Coronary artery (tissue), 2 donors: ENCODE data around the gene UBE4B.

Experiments
- DNase-seq: peaks from one replicate; pipeline ENCODE4 v3.0.0-alpha.2; 2017; ENCODE audit warnings: low spot score
- H3K27ac ChIP-seq, 2 donors: fragments of 200-600 bp; sonication (generic); one replicate each; pipeline ENCODE4 v1.5.1; 2016 to 2019
- H3K4me3 ChIP-seq: fragments of 200-600 bp; sonication (generic); 2 replicates; pipeline ENCODE4 v1.5.1; 2016; ENCODE audit warnings: mild to moderate bottlenecking, moderate library complexity
- TF ChIP-seq, protein P1 (sequence below): fragments of 200-600 bp; sonication (generic); IDR thresholded peaks from one replicate; pipeline ENCODE4 v1.5.1; 2019; ENCODE audit warnings: antibody characterized with exemption

UBE4B gene

DNA sequence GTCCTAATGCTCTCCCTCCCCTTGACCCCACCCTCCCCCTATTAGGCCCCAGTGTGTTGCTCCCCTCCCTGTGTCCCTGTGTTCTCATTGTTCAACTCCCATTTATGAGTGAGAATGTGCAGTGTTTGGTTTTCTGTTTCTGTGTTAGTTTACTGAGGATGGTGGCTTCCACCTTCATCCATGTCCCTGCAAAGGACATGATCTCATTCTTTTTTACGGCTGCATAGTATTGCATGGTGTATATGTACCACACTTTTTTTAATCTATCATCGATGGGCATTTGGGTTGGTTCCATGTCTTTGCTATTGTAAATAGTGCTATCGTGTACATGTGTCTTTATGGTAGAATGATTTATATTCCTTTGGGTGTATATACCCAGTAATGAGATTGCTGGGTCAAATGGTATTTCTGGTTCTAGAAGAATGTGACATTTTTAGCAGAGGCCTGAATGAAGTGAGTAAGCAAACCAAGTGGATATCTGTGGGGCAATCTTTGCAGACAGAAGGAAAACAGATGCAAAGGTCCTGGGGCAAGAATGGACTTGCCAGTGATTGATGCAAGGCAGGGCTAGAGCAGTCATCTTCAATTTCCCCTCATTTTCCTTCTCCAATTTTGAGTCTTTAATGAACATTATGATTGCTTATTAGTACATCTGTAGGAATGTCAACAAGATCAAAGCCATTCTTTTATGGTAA lies 50.2 kb downstream of the UBE4B start:
- TF ChIP-seq, protein P1, sequence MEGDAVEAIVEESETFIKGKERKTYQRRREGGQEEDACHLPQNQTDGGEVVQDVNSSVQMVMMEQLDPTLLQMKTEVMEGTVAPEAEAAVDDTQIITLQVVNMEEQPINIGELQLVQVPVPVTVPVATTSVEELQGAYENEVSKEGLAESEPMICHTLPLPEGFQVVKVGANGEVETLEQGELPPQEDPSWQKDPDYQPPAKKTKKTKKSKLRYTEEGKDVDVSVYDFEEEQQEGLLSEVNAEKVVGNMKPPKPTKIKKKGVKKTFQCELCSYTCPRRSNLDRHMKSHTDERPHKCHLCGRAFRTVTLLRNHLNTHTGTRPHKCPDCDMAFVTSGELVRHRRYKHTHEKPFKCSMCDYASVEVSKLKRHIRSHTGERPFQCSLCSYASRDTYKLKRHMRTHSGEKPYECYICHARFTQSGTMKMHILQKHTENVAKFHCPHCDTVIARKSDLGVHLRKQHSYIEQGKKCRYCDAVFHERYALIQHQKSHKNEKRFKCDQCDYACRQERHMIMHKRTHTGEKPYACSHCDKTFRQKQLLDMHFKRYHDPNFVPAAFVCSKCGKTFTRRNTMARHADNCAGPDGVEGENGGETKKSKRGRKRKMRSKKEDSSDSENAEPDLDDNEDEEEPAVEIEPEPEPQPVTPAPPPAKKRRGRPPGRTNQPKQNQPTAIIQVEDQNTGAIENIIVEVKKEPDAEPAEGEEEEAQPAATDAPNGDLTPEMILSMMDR: no peak
- H3K4me3 ChIP-seq: no peak overlapping the region
- no peak for DNase-seq
- H3K27ac ChIP-seq: no peak overlapping the region

DNA sequence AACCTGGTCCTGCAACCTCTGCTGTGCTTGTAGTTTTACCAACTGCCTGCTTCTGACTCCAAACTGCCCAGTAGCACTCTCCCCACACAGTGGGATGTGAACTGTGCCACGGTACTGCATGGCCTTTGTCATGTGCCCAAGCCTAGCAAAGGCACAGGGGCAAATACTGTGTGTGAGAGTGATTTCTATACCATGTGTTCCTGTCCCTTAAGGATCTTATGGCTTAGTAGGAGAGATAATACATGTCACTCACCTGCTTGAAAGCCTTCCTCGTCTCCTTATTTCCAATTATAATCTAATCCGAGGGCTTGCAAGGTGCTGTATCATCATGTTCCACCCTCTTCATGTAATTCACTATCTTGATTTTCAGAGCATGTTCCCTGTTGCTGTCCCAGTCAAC lies 51.3 kb downstream of the UBE4B start:
- no peak for DNase-seq
- Histone ChIP-seq H3K4me3 (no peak overlapping the region), H3K27ac (no peak overlapping the region)
- TF ChIP-seq, protein P1: no peak

DNA sequence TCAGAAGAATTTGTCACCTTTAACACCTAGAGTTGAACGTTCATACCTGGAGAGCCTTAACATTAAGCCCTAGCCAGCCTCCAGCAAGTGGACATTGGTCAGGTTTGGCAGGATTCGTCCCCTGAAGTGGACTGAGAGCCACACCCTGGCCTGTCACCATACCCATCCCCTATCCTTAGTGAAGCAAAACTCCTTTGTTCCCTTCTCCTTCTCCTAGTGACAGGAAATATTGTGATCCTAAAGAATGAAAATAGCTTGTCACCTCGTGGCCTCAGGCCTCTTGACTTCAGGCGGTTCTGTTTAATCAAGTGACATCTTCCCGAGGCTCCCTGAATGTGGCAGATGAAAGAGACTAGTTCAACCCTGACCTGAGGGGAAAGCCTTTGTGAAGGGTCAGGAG lies 52.3 kb downstream of the UBE4B start:
- DNase-seq: no peak
- TF ChIP-seq, protein P1: no peak
- Histone ChIP-seq H3K27ac (no peak overlapping the region), H3K4me3 (no peak overlapping the region)

DNA sequence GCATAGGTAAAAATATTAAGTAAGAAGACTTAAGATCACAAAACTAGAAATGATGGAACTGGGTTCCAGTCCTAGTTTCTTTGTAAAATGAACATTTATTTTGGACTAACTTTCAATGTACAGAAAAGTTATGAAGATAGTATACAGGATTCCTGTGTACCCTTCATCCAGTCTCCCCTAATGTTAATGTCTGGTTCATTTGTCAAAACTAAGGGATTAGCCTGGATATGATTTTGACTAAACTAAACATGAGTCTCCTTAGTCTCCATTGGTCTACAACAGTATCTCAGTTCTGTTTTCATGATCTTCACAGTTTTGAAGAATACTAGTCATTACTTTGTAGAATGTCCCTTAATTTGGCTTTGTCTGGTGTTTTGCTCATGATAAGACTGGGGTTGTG lies 54.5 kb downstream of the UBE4B start:
- H3K4me3 ChIP-seq: no peak overlapping the region
- no peak for DNase-seq
- TF ChIP-seq, protein P1: no peak
- no peak overlapping the region for H3K27ac ChIP-seq

DNA sequence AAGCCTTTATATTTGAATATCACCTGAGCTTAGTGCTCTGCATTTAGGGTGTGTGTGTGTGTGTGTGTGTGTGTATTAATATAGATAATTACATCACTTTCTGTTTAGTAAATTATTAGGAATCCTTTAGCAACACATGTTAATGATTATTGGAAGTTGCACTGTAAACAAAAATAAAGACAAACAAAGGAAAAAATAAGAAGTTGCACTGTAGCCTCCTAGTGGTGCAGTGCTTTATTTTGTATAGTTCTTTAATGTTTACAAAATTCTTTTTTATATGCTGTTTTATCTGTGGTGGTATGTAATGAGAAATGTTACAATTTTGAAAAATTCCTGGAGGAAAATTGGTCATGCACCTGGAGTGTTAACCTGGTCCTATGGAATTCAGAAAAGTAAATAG lies 69.2 kb downstream of the UBE4B start:
- TF ChIP-seq, protein P1: no peak
- Histone ChIP-seq H3K27ac (no peak overlapping the region), H3K4me3 (no peak overlapping the region)
- no peak for DNase-seq

DNA sequence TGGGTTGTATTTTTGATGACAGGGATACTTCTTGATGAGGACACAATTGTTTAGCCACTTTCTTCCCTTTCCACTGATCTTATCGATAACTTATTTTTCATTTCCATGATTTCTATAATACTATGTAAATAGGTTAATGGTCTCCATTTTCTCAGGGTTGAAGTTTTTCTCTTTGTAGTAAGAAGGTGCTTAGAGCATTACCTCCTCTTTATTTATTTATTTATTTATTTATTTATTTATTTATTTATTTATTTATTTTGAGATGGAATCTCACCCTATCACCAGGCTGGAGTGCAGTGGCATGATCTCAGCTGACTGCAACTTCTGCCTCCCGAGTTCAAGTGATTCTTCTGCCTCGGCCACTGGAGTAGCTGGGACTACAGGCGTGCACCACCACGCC lies 70.4 kb downstream of the UBE4B start:
- DNase-seq: no peak
- H3K27ac ChIP-seq: no peak overlapping the region
- TF ChIP-seq, protein P1: no peak
- no peak overlapping the region for H3K4me3 ChIP-seq

DNA sequence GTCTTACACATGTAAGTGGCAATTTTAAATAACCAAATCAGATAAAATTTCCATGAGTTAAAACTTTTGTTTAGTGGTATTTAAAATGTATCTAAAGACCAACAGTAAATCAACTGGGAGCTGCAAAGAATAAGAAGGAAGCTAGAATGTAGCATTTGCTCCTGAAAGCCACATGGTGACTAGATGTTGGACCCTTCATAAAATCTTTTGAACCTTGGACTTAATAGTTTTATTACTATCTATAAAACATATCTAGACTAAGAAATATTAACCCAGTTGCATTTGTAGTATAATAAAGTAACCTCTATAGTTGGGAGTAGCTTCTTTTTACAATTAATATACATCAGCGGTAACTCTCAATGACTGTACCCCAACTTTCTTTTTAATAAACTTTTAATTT lies 72.1 kb downstream of the UBE4B start:
- Histone ChIP-seq H3K27ac (no peak overlapping the region), H3K4me3 (no peak overlapping the region)
- TF ChIP-seq, protein P1: no peak
- no peak for DNase-seq
